HEK293 (cell line): ENCODE measurements around the gene ENTPD8.

ENCODE experiments used
- ZNF501 ChIP-seq: fragments of 450-650 bp; formaldehyde crosslinking; IDR thresholded peaks from 2 replicates; pipeline ENCODE4 v1.5.1; 2016; ENCODE audit warnings: missing biosample characterization, missing genetic modification characterization
- TF ChIP-seq, protein P1 (sequence below): fragments of 450-650 bp; formaldehyde crosslinking; IDR thresholded peaks from 2 replicates; pipeline ENCODE4 v1.5.1; 2016; ENCODE audit warnings: missing biosample characterization, missing genetic modification characterization

- TF ChIP-seq, protein P1, sequence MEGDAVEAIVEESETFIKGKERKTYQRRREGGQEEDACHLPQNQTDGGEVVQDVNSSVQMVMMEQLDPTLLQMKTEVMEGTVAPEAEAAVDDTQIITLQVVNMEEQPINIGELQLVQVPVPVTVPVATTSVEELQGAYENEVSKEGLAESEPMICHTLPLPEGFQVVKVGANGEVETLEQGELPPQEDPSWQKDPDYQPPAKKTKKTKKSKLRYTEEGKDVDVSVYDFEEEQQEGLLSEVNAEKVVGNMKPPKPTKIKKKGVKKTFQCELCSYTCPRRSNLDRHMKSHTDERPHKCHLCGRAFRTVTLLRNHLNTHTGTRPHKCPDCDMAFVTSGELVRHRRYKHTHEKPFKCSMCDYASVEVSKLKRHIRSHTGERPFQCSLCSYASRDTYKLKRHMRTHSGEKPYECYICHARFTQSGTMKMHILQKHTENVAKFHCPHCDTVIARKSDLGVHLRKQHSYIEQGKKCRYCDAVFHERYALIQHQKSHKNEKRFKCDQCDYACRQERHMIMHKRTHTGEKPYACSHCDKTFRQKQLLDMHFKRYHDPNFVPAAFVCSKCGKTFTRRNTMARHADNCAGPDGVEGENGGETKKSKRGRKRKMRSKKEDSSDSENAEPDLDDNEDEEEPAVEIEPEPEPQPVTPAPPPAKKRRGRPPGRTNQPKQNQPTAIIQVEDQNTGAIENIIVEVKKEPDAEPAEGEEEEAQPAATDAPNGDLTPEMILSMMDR (tag by site-specific recombination) = no peak
- no peak for TF ChIP-seq ZNF501
Measured at GRCh38 chr9:137438591-137439157, 2.5 kb downstream of the ENTPD8 start.
